Transverse colon (tissue), 4 donors: Measurements from ENCODE around the gene CTBP2.

Experiments used
- POLR2A ChIP-seq: fragments of 450-650 bp; IDR thresholded peaks from one replicate; pipeline ENCODE4 v1.6.1; 2016; ENCODE audit warnings: antibody characterized with exemption, mild to moderate bottlenecking, moderate library complexity
- POLR2AphosphoS5 ChIP-seq, 3 donors: sonication (generic); formaldehyde crosslinking; IDR thresholded peaks; one replicate each; pipeline ENCODE4 v1.6.1; 2016; ENCODE audit warnings: antibody characterized with exemption in 3 of 3
- TF ChIP-seq, protein P1 (sequence below), 5 experiments: fragments of 200-600 bp in 3 of 5; fragments of 450-650 bp in 2 of 5; sonication (generic) in 3 of 5; IDR thresholded peaks; 1 replicate in 2 of 5; 2 replicates in 3 of 5; pipeline ENCODE4 v1.5.1; 2016 to 2017; ENCODE audit warnings: antibody characterized with exemption in 5 of 5, inconsistent platforms in 3 of 5, mild to moderate bottlenecking in 2 of 5, moderate library complexity in 1 of 5

DNA sequence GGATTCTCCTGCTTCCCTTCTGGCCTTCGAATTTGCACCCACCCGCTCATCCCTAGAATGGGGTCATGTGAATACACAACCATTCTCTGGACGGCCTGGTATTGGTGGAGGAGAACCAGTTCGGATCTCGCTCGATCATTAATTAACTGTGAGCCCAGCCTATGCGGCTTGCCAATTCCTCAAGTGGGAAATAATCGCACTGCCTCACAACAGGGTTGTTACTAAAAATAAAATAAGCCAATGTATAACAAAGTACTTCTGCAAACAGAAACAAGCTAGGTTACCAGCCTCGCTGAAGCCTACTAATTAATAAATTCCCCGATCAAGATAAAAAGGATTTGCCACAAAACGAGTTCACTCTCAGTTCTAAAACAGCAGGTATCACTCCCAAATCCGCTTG, 16.2 kb downstream of the CTBP2 start:
- TF ChIP-seq, protein P1, sequence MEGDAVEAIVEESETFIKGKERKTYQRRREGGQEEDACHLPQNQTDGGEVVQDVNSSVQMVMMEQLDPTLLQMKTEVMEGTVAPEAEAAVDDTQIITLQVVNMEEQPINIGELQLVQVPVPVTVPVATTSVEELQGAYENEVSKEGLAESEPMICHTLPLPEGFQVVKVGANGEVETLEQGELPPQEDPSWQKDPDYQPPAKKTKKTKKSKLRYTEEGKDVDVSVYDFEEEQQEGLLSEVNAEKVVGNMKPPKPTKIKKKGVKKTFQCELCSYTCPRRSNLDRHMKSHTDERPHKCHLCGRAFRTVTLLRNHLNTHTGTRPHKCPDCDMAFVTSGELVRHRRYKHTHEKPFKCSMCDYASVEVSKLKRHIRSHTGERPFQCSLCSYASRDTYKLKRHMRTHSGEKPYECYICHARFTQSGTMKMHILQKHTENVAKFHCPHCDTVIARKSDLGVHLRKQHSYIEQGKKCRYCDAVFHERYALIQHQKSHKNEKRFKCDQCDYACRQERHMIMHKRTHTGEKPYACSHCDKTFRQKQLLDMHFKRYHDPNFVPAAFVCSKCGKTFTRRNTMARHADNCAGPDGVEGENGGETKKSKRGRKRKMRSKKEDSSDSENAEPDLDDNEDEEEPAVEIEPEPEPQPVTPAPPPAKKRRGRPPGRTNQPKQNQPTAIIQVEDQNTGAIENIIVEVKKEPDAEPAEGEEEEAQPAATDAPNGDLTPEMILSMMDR (IDR thresholded peaks at IDR 0.05) = no peak
- TF ChIP-seq POLR2AphosphoS5 (IDR thresholded peaks at IDR 0.05) (no peak), POLR2A (no peak)
